ENCODE data around the gene NIPAL4.

The NIPAL4 gene

GRCh38 chr5:157510682-157511081 is 50.7 kb downstream of the NIPAL4 start:
- H3K79me2 ChIP-seq (ENCODE audit: control insufficient read depth, insufficient read depth, low read length, poor library complexity): no peaks in the 10 kb centered on the region
- H3K9ac ChIP-seq (ENCODE audit: low read length): no peak overlapping the region
- no peaks in the 10 kb centered on the region for H3K27me3 ChIP-seq (ENCODE audit: insufficient read depth, low read length)
- no peak overlapping the region for H2BK5ac ChIP-seq (ENCODE audit: low read depth, low read length, poor library complexity)
- peak in 1 of 2 donors; percentile 16 for DNase-seq
- no peak overlapping the region for H4K12ac ChIP-seq (ENCODE audit: low read depth, low read length)
- H4K8ac ChIP-seq (ENCODE audit: low read depth, low read length): no peak overlapping the region
- no peak overlapping the region for H3K14ac ChIP-seq (ENCODE audit: low read length)
- no peak overlapping the region for H2AK5ac ChIP-seq (ENCODE audit: low read length)
- no peak overlapping the region for H3K4me2 ChIP-seq (ENCODE audit: low read length)
- no CpG with 5 or more reads among the region's 5 CpGs for WGBS (ENCODE audit: extremely low coverage, insufficient coverage, insufficient read length)
- no peak overlapping the region for H3K4ac ChIP-seq (ENCODE audit: low read depth, low read length)
- peaks cover 43 to 66% of the 10 kb centered on the region in 2 experiments for H3K36me3 ChIP-seq (ENCODE audit: control insufficient read depth in 1 of 2, insufficient read depth in 2 of 2, low read length in 2 of 2)
- H3K18ac ChIP-seq (ENCODE audit: low read length): no peak overlapping the region
- peaks cover 3% of the 10 kb centered on the region for H3K9me3 ChIP-seq (ENCODE audit: insufficient read depth, low read depth, low read length)
- H2BK12ac ChIP-seq (ENCODE audit: low read length): no peak overlapping the region
- no peak overlapping the region for H3K4me3 ChIP-seq (ENCODE audit: low read depth, low read length)
- H3K27ac ChIP-seq (ENCODE audit: low read depth, low read length): no peak overlapping the region
- H3K23ac ChIP-seq (ENCODE audit: low read length): no peak overlapping the region
- H3K79me1 ChIP-seq (ENCODE audit: low read length): no peaks in the 10 kb centered on the region
- H2AFZ ChIP-seq (ENCODE audit: insufficient read depth, low read length, poor library complexity): no peak overlapping the region
- no peak overlapping the region for H4K91ac ChIP-seq (ENCODE audit: low read depth, low read length)
- H2BK120ac ChIP-seq (ENCODE audit: insufficient read depth, low read length, poor library complexity): no peak overlapping the region
- peaks cover 0 to 2% of the 10 kb centered on the region in 2 experiments for H3K4me1 ChIP-seq (ENCODE audit: control insufficient read depth in 1 of 2, insufficient read depth in 2 of 2, low read length in 2 of 2)

GRCh38 chr5:157511651-157512644 is 51.9 kb downstream of the NIPAL4 start:
- Histone ChIP-seq H3K4me2 (ENCODE audit: low read length) (no peak overlapping the region), H3K9ac (ENCODE audit: low read length) (no peak overlapping the region), H2AK5ac (ENCODE audit: low read length) (no peak overlapping the region), H3K23ac (ENCODE audit: low read length) (no peak overlapping the region), H3K79me1 (ENCODE audit: low read length) (no peaks in the 10 kb centered on the region), H3K36me3 (ENCODE audit: control insufficient read depth in 1 of 2, insufficient read depth in 2 of 2, low read length in 2 of 2) (peaks cover 52 to 71% of the 10 kb centered on the region in 2 experiments), H3K14ac (ENCODE audit: low read length) (no peak overlapping the region), H2BK12ac (ENCODE audit: low read length) (no peak overlapping the region), H2BK5ac (ENCODE audit: low read depth, low read length, poor library complexity) (no peak overlapping the region), H3K4ac (ENCODE audit: low read depth, low read length) (no peak overlapping the region), H2BK120ac (ENCODE audit: insufficient read depth, low read length, poor library complexity) (no peak overlapping the region), H4K91ac (ENCODE audit: low read depth, low read length) (no peak overlapping the region), H3K4me3 (ENCODE audit: low read depth, low read length) (no peak overlapping the region), H3K4me1 (ENCODE audit: control insufficient read depth in 1 of 2, insufficient read depth in 2 of 2, low read length in 2 of 2) (peaks cover 0 to 2% of the 10 kb centered on the region in 2 experiments), H3K27ac (ENCODE audit: low read depth, low read length) (no peak overlapping the region), H3K9me3 (ENCODE audit: insufficient read depth, low read depth, low read length) (peaks cover 3% of the 10 kb centered on the region), H3K79me2 (ENCODE audit: control insufficient read depth, insufficient read depth, low read length, poor library complexity) (no peaks in the 10 kb centered on the region), H4K12ac (ENCODE audit: low read depth, low read length) (no peak overlapping the region), H2AFZ (ENCODE audit: insufficient read depth, low read length, poor library complexity) (no peak overlapping the region), H3K18ac (ENCODE audit: low read length) (no peak overlapping the region), H3K27me3 (ENCODE audit: insufficient read depth, low read length) (no peaks in the 10 kb centered on the region), H4K8ac (ENCODE audit: low read depth, low read length) (no peak overlapping the region)
- peak; percentile 79 to 80 for DNase-seq
- no CpG with 5 or more reads among the region's 9 CpGs for WGBS (ENCODE audit: extremely low coverage, insufficient coverage, insufficient read length)

- no peak overlapping the region for H2AFZ ChIP-seq (ENCODE audit: insufficient read depth, low read length, poor library complexity)
- H3K27me3 ChIP-seq (ENCODE audit: insufficient read depth, low read length): no peaks in the 10 kb centered on the region
- H4K8ac ChIP-seq (ENCODE audit: low read depth, low read length): no peak overlapping the region
- no peak overlapping the region for H3K4me2 ChIP-seq (ENCODE audit: low read length)
- peaks cover 3% of the 10 kb centered on the region for H3K9me3 ChIP-seq (ENCODE audit: insufficient read depth, low read depth, low read length)
- H3K36me3 ChIP-seq (ENCODE audit: control insufficient read depth in 1 of 2, insufficient read depth in 2 of 2, low read length in 2 of 2): peaks cover 50 to 72% of the 10 kb centered on the region in 2 experiments
- no peak overlapping the region for H2BK12ac ChIP-seq (ENCODE audit: low read length)
- no peak overlapping the region for H2BK120ac ChIP-seq (ENCODE audit: insufficient read depth, low read length, poor library complexity)
- H4K12ac ChIP-seq (ENCODE audit: low read depth, low read length): no peak overlapping the region
- WGBS (ENCODE audit: extremely low coverage, insufficient coverage, insufficient read length): no CpG with 5 or more reads among the region's 8 CpGs
- no peak overlapping the region for H3K4me3 ChIP-seq (ENCODE audit: low read depth, low read length)
- H3K27ac ChIP-seq (ENCODE audit: low read depth, low read length): no peak overlapping the region
- H3K4me1 ChIP-seq (ENCODE audit: control insufficient read depth in 1 of 2, insufficient read depth in 2 of 2, low read length in 2 of 2): peaks cover 0 to 2% of the 10 kb centered on the region in 2 experiments
- no peak overlapping the region for H3K9ac ChIP-seq (ENCODE audit: low read length)
- H3K18ac ChIP-seq (ENCODE audit: low read length): no peak overlapping the region
- H4K91ac ChIP-seq (ENCODE audit: low read depth, low read length): no peak overlapping the region
- H3K14ac ChIP-seq (ENCODE audit: low read length): no peak overlapping the region
- H2AK5ac ChIP-seq (ENCODE audit: low read length): no peak overlapping the region
- H3K4ac ChIP-seq (ENCODE audit: low read depth, low read length): no peak overlapping the region
- H3K79me2 ChIP-seq (ENCODE audit: control insufficient read depth, insufficient read depth, low read length, poor library complexity): no peaks in the 10 kb centered on the region
- peak in 1 of 2 donors; percentile 46 for DNase-seq
- no peaks in the 10 kb centered on the region for H3K79me1 ChIP-seq (ENCODE audit: low read length)
- no peak overlapping the region for H2BK5ac ChIP-seq (ENCODE audit: low read depth, low read length, poor library complexity)
- no peak overlapping the region for H3K23ac ChIP-seq (ENCODE audit: low read length)
Measured at GRCh38 chr5:157513182-157513581, 53.2 kb downstream of the NIPAL4 start.

GRCh38 chr5:157514974-157515373 is 55.0 kb downstream of the NIPAL4 start:
- peaks cover 55 to 74% of the 10 kb centered on the region in 2 experiments for H3K36me3 ChIP-seq (ENCODE audit: control insufficient read depth in 1 of 2, insufficient read depth in 2 of 2, low read length in 2 of 2)
- H3K4ac ChIP-seq (ENCODE audit: low read depth, low read length): no peak overlapping the region
- no peak overlapping the region for H3K18ac ChIP-seq (ENCODE audit: low read length)
- H3K27me3 ChIP-seq (ENCODE audit: insufficient read depth, low read length): no peaks in the 10 kb centered on the region
- no peak overlapping the region for H3K4me2 ChIP-seq (ENCODE audit: low read length)
- no peak overlapping the region for H3K27ac ChIP-seq (ENCODE audit: low read depth, low read length)
- peaks cover 3% of the 10 kb centered on the region for H3K9me3 ChIP-seq (ENCODE audit: insufficient read depth, low read depth, low read length)
- H3K9ac ChIP-seq (ENCODE audit: low read length): no peak overlapping the region
- no peak overlapping the region for H2AFZ ChIP-seq (ENCODE audit: insufficient read depth, low read length, poor library complexity)
- H3K4me1 ChIP-seq (ENCODE audit: control insufficient read depth in 1 of 2, insufficient read depth in 2 of 2, low read length in 2 of 2): peaks cover 0 to 2% of the 10 kb centered on the region in 2 experiments
- no peak overlapping the region for H2BK5ac ChIP-seq (ENCODE audit: low read depth, low read length, poor library complexity)
- no peak overlapping the region for H2AK5ac ChIP-seq (ENCODE audit: low read length)
- no CpG with 5 or more reads among the region's 2 CpGs for WGBS (ENCODE audit: extremely low coverage, insufficient coverage, insufficient read length)
- no peak overlapping the region for H3K23ac ChIP-seq (ENCODE audit: low read length)
- H4K91ac ChIP-seq (ENCODE audit: low read depth, low read length): no peak overlapping the region
- no peak overlapping the region for H2BK12ac ChIP-seq (ENCODE audit: low read length)
- H3K14ac ChIP-seq (ENCODE audit: low read length): no peak overlapping the region
- no peaks in the 10 kb centered on the region for H3K79me1 ChIP-seq (ENCODE audit: low read length)
- no peak overlapping the region for H3K4me3 ChIP-seq (ENCODE audit: low read depth, low read length)
- H3K79me2 ChIP-seq (ENCODE audit: control insufficient read depth, insufficient read depth, low read length, poor library complexity): no peaks in the 10 kb centered on the region
- DNase-seq: no peak
- no peak overlapping the region for H4K8ac ChIP-seq (ENCODE audit: low read depth, low read length)
- no peak overlapping the region for H2BK120ac ChIP-seq (ENCODE audit: insufficient read depth, low read length, poor library complexity)
- H4K12ac ChIP-seq (ENCODE audit: low read depth, low read length): no peak overlapping the region
